Stimulated activated CD8-positive, alpha-beta memory T cell treated with anti-CD3 and anti-CD28 coated beads, Interleukin-4, amount 100 ng/mL, for 1 hour (primary cell): ENCODE results near the gene MRPL21.
"Not testable (repeated sequence)": the region's sequence is repeated elsewhere in the genome, so short reads cannot be mapped to it uniquely, and the experiment has no call there.

Experiments
- DNase-seq, 2 donors: peaks; one replicate each; pipeline ENCODE4 v3.0.0-alpha.2; 2020; ENCODE audit warnings: low read depth in 2 of 2, low spot score in 1 of 2

MRPL21 gene

GRCh38 chr11:68911731-68912130, 8.1 kb upstream of the MRPL21 start:
- no peak for DNase-seq

GRCh38 chr11:68910965-68911364, 7.3 kb upstream of the MRPL21 start:
- DNase-seq = no peak

GRCh38 chr11:68908273-68908672, 4.6 kb upstream of the MRPL21 start:
- DNase-seq = no peak

DNA sequence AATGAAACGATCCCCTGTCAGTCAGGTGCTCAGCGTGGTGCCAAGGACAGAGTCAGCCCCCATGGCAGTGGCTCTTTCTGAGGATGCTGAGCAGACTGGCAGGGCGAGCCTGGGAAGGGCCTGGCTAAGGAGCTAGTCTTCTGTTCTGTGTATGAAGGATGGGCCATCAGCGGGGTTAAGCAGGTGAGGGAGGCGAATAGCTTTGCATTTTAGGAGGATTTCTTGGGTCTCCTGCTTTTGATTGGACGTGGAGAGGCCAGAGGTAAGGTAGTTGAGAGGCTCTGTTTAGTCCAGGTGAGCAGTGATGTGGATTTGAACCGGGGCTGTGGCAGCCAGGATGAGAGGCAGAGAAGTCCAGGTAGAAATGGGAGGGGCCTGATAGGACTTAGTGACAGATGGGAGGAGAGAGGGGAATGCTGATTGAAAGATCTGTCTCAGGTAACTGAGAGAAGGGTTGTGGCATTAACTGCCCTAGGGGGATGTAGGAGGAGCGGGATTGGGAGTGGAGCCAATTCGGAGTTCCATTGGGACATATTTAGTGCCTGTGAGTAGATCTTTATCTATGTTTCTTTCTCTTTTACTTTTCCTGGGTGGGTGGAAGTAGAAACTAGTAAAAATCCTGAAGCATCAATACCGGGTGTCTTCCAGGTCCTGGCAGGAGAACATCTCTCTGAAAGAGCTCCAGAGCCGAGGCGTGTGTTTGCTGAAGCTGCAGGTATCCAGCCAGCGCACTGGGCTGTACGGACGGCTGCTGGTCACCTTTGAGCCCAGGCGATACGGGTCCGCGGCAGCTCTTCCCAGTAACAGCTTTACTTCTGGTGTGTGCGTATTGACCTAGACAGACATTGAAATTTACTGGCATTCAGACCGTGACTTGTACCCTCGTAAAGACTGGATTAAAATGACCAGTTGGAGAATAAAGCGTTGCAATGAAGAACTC, 2.1 kb upstream of the MRPL21 start:
- DNase-seq = no peak

GRCh38 chr11:68904248-68904847, 716 bp upstream of the MRPL21 start:
- peak in 1 of 2 donors; percentile 1 for DNase-seq

- DNase-seq = no peak
These were observed 2.7 kb downstream of the MRPL21 start for GRCh38 chr11:68900835-68901381.

DNA sequence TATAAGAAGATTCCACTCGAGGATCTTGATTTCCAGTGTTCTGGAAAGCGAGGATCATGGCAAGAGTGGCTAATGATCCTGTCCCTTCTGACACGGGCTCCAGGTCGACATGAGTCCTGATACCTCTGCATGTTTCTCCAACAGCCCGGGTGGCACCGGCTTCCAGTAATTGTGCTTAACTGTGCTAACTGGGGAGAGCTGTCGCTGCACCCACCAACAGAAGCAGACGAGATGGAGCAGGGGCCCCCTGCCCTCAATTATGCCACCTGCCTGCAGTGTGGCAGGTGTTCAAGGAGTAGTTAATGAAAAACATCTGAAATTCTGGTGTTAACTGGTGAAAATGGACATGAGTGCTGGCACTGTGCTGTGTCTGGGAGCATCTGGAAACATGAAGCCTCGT, 6.2 kb downstream of the MRPL21 start:
- DNase-seq = no peak

- DNase-seq = no peak
These were observed 7.3 kb downstream of the MRPL21 start for GRCh38 chr11:68896171-68896959.

DNA sequence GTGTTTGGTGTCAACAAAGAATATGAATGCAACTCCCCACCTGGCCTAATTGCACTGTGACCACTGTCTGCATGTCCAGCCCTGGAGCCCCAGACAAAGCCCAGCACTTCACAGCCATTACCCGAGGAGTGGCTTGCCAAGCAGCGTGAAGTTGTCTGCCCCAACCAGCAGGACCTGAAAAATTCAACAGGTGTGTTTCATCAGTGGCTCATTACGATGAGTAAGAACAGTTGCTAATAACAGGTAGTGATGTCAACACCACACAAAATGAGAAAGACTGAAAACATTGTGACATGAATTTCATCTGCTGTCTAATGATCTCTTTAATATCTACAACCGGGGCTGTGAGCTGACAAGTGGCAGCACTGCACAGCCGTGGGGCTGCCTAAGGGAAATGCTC, 10.3 kb downstream of the MRPL21 start:
- no peak for DNase-seq

GRCh38 chr11:68892576-68892975, 11.1 kb downstream of the MRPL21 start:
- no peak for DNase-seq

DNA sequence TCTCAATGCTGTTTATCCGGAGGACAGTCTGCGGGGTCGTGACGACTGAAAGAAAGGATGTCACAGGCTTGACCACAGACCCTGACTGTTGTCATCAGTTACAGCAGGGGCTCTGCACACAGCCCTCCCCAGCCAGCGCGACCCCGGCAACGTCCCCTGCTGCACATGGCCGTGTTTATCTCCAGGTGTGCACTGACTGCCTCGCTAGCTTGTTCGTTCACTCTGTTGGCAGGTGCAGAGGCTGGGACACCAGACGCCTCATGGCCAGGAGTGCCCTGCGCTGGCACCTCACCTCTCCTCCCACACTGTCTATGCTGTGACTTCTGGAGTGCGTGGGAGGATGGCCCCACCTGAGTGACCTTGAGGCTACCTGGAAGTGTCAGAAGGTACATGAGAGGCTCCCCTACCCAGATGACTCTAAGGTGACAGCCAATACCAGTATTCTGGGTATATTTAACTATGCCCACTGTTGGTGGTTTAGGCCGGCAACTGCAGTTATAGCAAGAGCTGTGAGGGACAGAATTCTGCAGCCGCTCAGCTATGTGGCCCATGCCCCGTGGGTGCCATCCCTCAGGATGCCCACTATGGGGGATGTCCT, 12.2 kb downstream of the MRPL21 start:
- no peak for DNase-seq

GRCh38 chr11:68890490-68891231, 13.0 kb downstream of the MRPL21 start:
- no peak for DNase-seq

GRCh38 chr11:68889948-68890446, 13.6 kb downstream of the MRPL21 start:
- DNase-seq = no peak

- not testable (repeated sequence) for DNase-seq
These were observed 18.8 kb downstream of the MRPL21 start for GRCh38 chr11:68884827-68885226.

- DNase-seq = no peak
These were observed 21.2 kb downstream of the MRPL21 start for GRCh38 chr11:68882391-68882790.

GRCh38 chr11:68881320-68881719, 22.3 kb downstream of the MRPL21 start:
- no peak for DNase-seq

- no peak for DNase-seq
These were observed 22.8 kb downstream of the MRPL21 start for GRCh38 chr11:68880851-68881250.

DNA sequence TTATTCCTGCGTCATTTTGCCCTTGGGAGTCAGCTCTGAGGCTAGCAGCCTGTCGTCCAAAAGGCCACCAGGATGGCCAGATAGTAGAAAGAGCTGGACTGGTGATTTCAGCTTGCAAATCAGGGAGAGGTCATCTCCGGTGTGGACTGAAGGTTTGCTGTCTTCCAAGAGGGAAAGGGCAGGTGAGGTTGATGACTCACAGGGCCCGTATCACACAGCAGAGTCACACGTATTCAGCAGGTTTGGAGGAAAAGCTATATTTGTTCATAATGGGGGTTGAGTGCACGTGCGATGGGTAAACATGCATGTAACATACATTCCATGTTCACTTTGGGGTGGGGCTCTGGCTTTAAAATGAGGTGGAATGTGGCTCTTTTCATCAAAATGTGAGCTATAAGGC, 25.6 kb downstream of the MRPL21 start:
- no peak for DNase-seq

- no peak for DNase-seq
These were observed 31.2 kb downstream of the MRPL21 start for GRCh38 chr11:68872216-68873003.
